K562 (cell line): ENCODE measurements around the gene GP1BB. TPM values are rescaled to one million over a fixed set of nuclear protein-coding genes. Genes with fewer than 3 reads are reported as not detected.

Experiments
- CCAR2 ChIP-seq: fragments of 200-400 bp; formaldehyde crosslinking; IDR thresholded peaks from 2 replicates; pipeline ENCODE4 v1.6.1; 2017; ENCODE audit warnings: mild to moderate bottlenecking, low read depth, low read length
- KDM2B ChIP-seq: fragments of 250-450 bp; sonication (Bioruptor Pico); IDR thresholded peaks from 2 replicates; pipeline ENCODE4 v1.8.0; 2021; ENCODE audit warnings: mild to moderate bottlenecking, moderate library complexity
- NCOA1 ChIP-seq: fragments of 450-650 bp; IDR thresholded peaks from 2 replicates; pipeline ENCODE4 v1.6.1; 2016; ENCODE audit warnings: low read depth
- NFXL1 ChIP-seq: fragments of 450-650 bp; formaldehyde crosslinking; IDR thresholded peaks from 2 replicates; pipeline ENCODE4 v1.4.0; 2021; ENCODE audit warnings: mild to moderate bottlenecking
- STAT5A ChIP-seq: IDR thresholded peaks from 2 replicates; pipeline ENCODE4 v1.6.1; 2012; ENCODE audit warnings: low read length, inconsistent platforms, borderline replicate concordance
- TBL1XR1 ChIP-seq, 2 experiments: IDR thresholded peaks; 2 replicates each; pipeline ENCODE4 v1.6.1; 2012; ENCODE audit warnings: improper control_type of control experiment in 2 of 2, low read length in 2 of 2, mild to moderate bottlenecking in 1 of 2
- ZBTB7A ChIP-seq: IDR thresholded peaks from 2 replicates; pipeline ENCODE4 v1.6.1; 2011; ENCODE audit warnings: low read depth, mild to moderate bottlenecking, low read length, moderate library complexity, borderline replicate concordance; ENCODE audit not compliant: control insufficient read depth
- ZMIZ1 ChIP-seq, 2 experiments: fragments of 150-350 bp in 1 of 2; IDR thresholded peaks; 2 replicates each; pipeline ENCODE4 v1.6.1; 2012 to 2016; ENCODE audit warnings: low read depth in 2 of 2, low read length in 2 of 2, mild to moderate bottlenecking in 1 of 2, moderate library complexity in 1 of 2
- polyA plus RNA-seq, 8 experiments: library from polyadenylated mRNA; depleted of rRNA in 4 of 8; stranded (reverse) in 5 of 8; unstranded in 3 of 8; fragments of >200 nt; fragmentation: Nextera tagmentation in 2 of 8; fragmentation: Illumina TruSeq in 1 of 8; extraction: Ambion mirVana in 2 of 8; extraction: Trizol in 1 of 8; gene quantifications; 2 replicates each; pipeline versions ENCODE4 v1.2.1 to v1.2.3, GENCODE V29; 2011 to 2014; ENCODE audit warnings: inconsistent platforms in 1 of 8, missing spikeins in 1 of 8
- total RNA-seq, 7 experiments: library from RNA; depleted of rRNA in 6 of 7; stranded (reverse); fragments of >200 nt in 6 of 7; fragmentation: Illumina TruSeq in 2 of 7; extraction: Trizol in 2 of 7; gene quantifications; 2 replicates each; pipeline versions ENCODE4 v1.2.1 to v1.2.3, GENCODE V29; 2011 to 2021; ENCODE audit warnings: low replicate concordance in 1 of 7
- TF ChIP-seq, protein P1 (sequence below): fragments of 250-450 bp; sonication (Bioruptor Pico); IDR thresholded peaks from 2 replicates; pipeline ENCODE4 v1.5.1; 2021; ENCODE audit warnings: mild to moderate bottlenecking

GP1BB gene
- total and polyA plus RNA-seq, 9 of the 15 experiments (the other 6 are each of a cell fraction or from before 2014, with no cell fraction given): 0.69 to 162 (median 2.8) TPM

GRCh38 chr22:19741053-19741452 is 17.7 kb downstream of the GP1BB start (continued):
- TF ChIP-seq ZMIZ1 (IDR thresholded peaks at IDR 0.05; ENCODE audit: low read depth in 2 of 2, low read length in 2 of 2) (0 out of 4 replicates have a peak, but pooled peaks of 1 of the 2 experiments have one; percentile 49), KDM2B (CRISPR knock-in tag) (no peak), TBL1XR1 (IDR thresholded peaks at IDR 0.05; ENCODE audit: low read length in 2 of 2) (no peak), NCOA1 (no peak), STAT5A (no peak), CCAR2 (no peak), ZBTB7A (0 out of 2 replicates have a peak, but pooled peaks have one; percentile 1), NFXL1 (CRISPR knock-in tag) (no peak)
- TF ChIP-seq, protein P1, sequence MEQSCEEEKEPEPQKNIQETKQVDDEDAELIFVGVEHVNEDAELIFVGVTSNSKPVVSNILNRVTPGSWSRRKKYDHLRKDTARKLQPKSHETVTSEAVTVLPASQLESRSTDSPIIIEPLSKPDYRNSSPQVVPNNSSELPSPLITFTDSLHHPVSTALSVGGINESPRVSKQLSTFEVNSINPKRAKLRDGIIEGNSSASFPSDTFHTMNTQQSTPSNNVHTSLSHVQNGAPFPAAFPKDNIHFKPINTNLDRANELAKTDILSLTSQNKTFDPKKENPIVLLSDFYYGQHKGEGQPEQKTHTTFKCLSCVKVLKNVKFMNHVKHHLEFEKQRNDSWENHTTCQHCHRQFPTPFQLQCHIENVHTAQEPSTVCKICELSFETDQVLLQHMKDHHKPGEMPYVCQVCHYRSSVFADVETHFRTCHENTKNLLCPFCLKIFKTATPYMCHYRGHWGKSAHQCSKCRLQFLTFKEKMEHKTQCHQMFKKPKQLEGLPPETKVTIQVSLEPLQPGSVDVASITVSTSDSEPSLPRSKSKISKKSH (CRISPR knock-in tag): 0 out of 2 replicates have a peak, but pooled peaks have one; percentile 13
